Common myeloid progenitor, CD34-positive (primary cell): ENCODE measurements around the gene ATP13A2. TPM values are rescaled to one million over a fixed set of nuclear protein-coding genes. Genes with fewer than 3 reads are reported as not detected.

Experiments
- CTCF ChIA-PET: fragments of 350-600 bp; sonication (Branson Sonifier 250); formaldehyde crosslinking; loops from one replicate; lab custom pipeline; 2021; ENCODE audit warnings: antibody characterized with exemption; lab: Charles Lee
- POLR2A ChIA-PET: fragments of 350-600 bp; sonication (Branson Sonifier 250); formaldehyde crosslinking; loops from one replicate; lab custom pipeline; 2021; ENCODE audit warnings: antibody characterized with exemption; lab: Charles Lee
- DNase-seq, 3 donors: peaks; one replicate each; pipeline versions ENCODE4 v3.0.0 to v3.0.0-alpha.2; 2013
- H3K27ac ChIP-seq, 2 experiments: 1 replicate in 1 of 2; 2 replicates in 1 of 2; pipeline ENCODE4 v1.7.0; 2013; ENCODE audit warnings: inconsistent platforms in 2 of 2, low read length in 2 of 2, mild to moderate bottlenecking in 2 of 2, low read depth in 1 of 2, moderate library complexity in 1 of 2; ENCODE audit not compliant: severe bottlenecking in 2 of 2, insufficient read depth in 1 of 2, poor library complexity in 1 of 2
- H3K27me3 ChIP-seq, 5 experiments: replicated peaks in 2 of 5; 1 replicate in 3 of 5; 2 replicates in 2 of 5; pipeline versions ENCODE4 v1.6.1 to v1.7.0; 2013; ENCODE audit warnings: low read length in 4 of 5, mild to moderate bottlenecking in 2 of 5, moderate library complexity in 2 of 5, inconsistent platforms in 1 of 5; ENCODE audit not compliant: insufficient read depth in 5 of 5, control insufficient read depth in 4 of 5
- H3K36me3 ChIP-seq, 4 experiments: 1 replicate in 2 of 4; 2 replicates in 2 of 4; pipeline versions ENCODE4 v1.6.1 to v1.7.0; 2013; ENCODE audit warnings: low read length in 3 of 4, control low read depth in 1 of 4, mild to moderate bottlenecking in 1 of 4; ENCODE audit not compliant: control insufficient read depth in 4 of 4, insufficient read depth in 4 of 4
- H3K4me1 ChIP-seq, 4 experiments: 1 replicate in 3 of 4; 2 replicates in 1 of 4; pipeline versions ENCODE4 v1.6.1 to v1.7.1; 2013; ENCODE audit warnings: low read length in 3 of 4, mild to moderate bottlenecking in 3 of 4, control low read depth in 1 of 4, inconsistent platforms in 1 of 4, moderate library complexity in 1 of 4; ENCODE audit not compliant: control insufficient read depth in 4 of 4, insufficient read depth in 4 of 4; ENCODE audit errors: control extremely low read depth in 1 of 4
- H3K4me3 ChIP-seq, 7 experiments: 1 replicate in 4 of 7; 2 replicates in 3 of 7; pipeline versions ENCODE4 v1.5.1 to v1.7.0; 2013; ENCODE audit warnings: mild to moderate bottlenecking in 7 of 7, low read length in 6 of 7, moderate library complexity in 6 of 7, inconsistent platforms in 2 of 7, low read depth in 2 of 7, control low read depth in 1 of 7; ENCODE audit not compliant: insufficient read depth in 4 of 7, control insufficient read depth in 1 of 7; ENCODE audit errors: extremely low read depth in 1 of 7
- H3K9me3 ChIP-seq, 5 experiments: 1 replicate in 4 of 5; 2 replicates in 1 of 5; pipeline versions ENCODE4 v1.6.1 to v1.7.1; 2013; ENCODE audit warnings: low read length in 4 of 5, mild to moderate bottlenecking in 2 of 5, inconsistent platforms in 1 of 5, low read depth in 1 of 5, moderate library complexity in 1 of 5; ENCODE audit not compliant: control insufficient read depth in 4 of 5, insufficient read depth in 2 of 5; ENCODE audit errors: control extremely low read depth in 1 of 5
- WGBS: methylation state at CpG from one replicate; pipeline ENCODE4 v1.1.5; 2013; ENCODE audit not compliant: insufficient coverage; 5-methylcytosine and 5-hydroxymethylcytosine counted together
- polyA plus RNA-seq: library from polyadenylated mRNA; unstranded; fragments of 120-200 nt; gene quantifications from one replicate; pipeline ENCODE4 v1.2.1, GENCODE V29; 2013

The ATP13A2 gene, protein sequence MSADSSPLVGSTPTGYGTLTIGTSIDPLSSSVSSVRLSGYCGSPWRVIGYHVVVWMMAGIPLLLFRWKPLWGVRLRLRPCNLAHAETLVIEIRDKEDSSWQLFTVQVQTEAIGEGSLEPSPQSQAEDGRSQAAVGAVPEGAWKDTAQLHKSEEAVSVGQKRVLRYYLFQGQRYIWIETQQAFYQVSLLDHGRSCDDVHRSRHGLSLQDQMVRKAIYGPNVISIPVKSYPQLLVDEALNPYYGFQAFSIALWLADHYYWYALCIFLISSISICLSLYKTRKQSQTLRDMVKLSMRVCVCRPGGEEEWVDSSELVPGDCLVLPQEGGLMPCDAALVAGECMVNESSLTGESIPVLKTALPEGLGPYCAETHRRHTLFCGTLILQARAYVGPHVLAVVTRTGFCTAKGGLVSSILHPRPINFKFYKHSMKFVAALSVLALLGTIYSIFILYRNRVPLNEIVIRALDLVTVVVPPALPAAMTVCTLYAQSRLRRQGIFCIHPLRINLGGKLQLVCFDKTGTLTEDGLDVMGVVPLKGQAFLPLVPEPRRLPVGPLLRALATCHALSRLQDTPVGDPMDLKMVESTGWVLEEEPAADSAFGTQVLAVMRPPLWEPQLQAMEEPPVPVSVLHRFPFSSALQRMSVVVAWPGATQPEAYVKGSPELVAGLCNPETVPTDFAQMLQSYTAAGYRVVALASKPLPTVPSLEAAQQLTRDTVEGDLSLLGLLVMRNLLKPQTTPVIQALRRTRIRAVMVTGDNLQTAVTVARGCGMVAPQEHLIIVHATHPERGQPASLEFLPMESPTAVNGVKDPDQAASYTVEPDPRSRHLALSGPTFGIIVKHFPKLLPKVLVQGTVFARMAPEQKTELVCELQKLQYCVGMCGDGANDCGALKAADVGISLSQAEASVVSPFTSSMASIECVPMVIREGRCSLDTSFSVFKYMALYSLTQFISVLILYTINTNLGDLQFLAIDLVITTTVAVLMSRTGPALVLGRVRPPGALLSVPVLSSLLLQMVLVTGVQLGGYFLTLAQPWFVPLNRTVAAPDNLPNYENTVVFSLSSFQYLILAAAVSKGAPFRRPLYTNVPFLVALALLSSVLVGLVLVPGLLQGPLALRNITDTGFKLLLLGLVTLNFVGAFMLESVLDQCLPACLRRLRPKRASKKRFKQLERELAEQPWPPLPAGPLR
- 25.9 TPM for polyA plus RNA-seq

DNA sequence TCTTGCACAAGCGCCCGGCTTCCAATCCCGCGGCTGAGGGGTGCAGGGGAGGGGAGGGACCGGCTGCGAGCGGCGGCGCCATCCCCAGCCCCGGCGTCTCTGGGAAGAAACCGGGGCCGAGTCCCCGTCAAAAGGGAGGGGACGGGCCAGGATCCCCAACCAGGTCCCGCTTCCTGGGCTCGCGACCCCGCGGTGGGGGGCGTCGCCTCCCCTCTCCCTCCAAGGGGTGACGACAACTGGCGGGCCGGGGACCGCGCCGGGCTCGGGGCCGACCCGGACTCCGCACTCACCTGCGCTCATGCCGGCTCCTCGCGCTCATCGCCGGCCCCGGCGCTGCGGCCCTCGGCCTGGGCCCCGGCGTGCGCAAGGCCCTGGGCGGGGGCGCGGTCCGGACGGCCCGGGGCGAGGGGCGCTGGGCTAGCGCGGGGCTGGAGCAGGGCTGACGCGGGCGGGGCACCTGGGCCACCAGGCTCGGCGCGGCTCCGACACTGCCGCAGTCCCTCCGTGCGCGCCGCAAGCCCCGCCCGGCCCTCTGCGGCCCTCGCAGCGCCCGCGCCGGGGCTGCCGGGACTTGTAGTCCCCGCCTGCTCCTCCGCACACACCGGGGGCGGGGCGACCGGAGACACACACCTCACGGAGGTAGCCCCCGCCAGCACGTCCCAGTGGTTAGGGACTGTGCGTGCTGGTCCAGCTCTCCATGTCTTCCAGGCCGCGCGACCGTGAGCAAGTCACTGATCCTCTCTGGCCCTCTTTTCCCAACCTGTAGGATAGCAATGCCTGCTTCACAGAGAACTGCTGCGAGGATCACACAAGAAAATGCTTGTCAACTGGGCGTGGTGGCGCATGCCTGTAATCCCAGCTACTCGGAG, at the start of gene ATP13A2:
TSS of gene ATP13A2 (minus strand) at position 490 of the 869 bp plus-strand sequence. CDS start at position 300, 190 bp downstream.
- POLR2A ChIA-PET, result no interaction called here
- H3K36me3 ChIP-seq, result no peaks in the 10 kb centered on the region
- WGBS, result 3% methylated on average over 68 of the region's 94 CpGs
- peaks cover 9 to 60% (median 55%) of the 10 kb centered on the region in 4 experiments for H3K4me1 ChIP-seq
- H3K9me3 ChIP-seq, result no peaks in the 10 kb centered on the region
- no peaks in the 10 kb centered on the region for H3K27me3 ChIP-seq
- CTCF ChIA-PET, result interaction anchor here (1.0 to 3.3 kb wide), 3 partner anchors 9 to 34 kb away, joined by 3 to 14 read pairs (median 4); no protein-coding TSS in a partner anchor
- DNase-seq, result peak; percentile 65 to 82 (median 75)
- H3K4me3 ChIP-seq, result peak within 1 kb of the TSS; percentile 27 to 87 (median 77)
- H3K27ac ChIP-seq, result no peak within 1 kb of the TSS

DNA sequence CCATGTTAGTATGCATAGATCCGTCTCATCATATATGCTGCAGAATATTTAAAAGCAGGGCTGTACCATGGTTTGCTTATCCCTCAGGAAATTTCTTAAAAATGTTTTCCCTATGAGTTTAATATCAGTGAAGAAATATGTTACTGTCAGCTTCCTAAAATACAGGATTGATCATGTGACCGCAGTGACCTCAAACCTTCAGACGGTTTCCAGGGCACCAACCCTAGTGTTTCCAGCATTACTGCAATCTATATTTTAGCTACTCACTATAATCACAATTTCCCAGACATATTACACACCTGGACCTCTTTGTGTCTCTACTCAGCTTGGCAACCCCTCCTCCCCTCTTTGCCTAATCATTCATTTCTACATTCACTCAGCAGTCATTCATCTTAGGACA, 49.8 kb upstream of the ATP13A2 start:
- no peak overlapping the region for H3K27ac ChIP-seq
- no peaks in the 10 kb centered on the region for H3K27me3 ChIP-seq
- no peaks in the 10 kb centered on the region for H3K36me3 ChIP-seq
- ChIA-PET POLR2A (no interaction called here), CTCF (interaction anchor here (0.9 to 4.2 kb wide), 9 partner anchors 11 to 309 kb away, joined by 3 to 21 read pairs (median 6); no protein-coding TSS in a partner anchor)
- 45% methylated on average over 2 of the region's 3 CpGs for WGBS
- peaks cover 0 to 26% (median 2%) of the 10 kb centered on the region in 4 experiments for H3K4me1 ChIP-seq
- H3K4me3 ChIP-seq, result no peak overlapping the region
- no peak for DNase-seq
- H3K9me3 ChIP-seq, result peaks cover 0 to 6% (median 5%) of the 10 kb centered on the region in 5 experiments

DNA sequence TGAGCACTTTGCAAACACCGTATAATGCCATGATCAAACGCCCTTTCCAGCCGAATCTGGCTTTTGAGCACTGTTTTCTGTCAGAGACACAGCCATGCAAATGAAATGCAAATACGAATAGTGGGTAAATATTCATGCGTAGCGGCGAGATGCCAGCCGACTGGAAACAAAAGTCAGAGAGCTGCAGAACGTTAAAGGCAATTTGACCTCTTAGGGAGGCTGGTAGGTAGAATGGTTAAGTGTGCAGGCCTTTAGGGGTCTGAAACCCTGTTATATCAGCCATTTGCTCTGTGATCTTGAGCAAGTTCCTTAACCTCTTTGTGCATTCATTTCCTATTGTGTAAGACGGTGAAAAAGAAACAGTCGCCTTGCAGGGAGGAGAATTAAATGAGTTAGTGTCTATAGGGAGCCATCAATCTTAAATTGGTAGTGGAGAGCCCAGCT, 48.6 kb upstream of the ATP13A2 start:
- H3K4me1 ChIP-seq, result peaks cover 0 to 20% (median 2%) of the 10 kb centered on the region in 4 experiments
- no peak overlapping the region for H3K27ac ChIP-seq
- H3K27me3 ChIP-seq, result no peaks in the 10 kb centered on the region
- CTCF ChIA-PET, result interaction anchor here (0.7 to 4.2 kb wide), 18 partner anchors 10 to 346 kb away, joined by 3 to 21 read pairs (median 4); partner anchors contain the start of gene PADI6
- H3K4me3 ChIP-seq, result no peak overlapping the region
- no peaks in the 10 kb centered on the region for H3K36me3 ChIP-seq
- peaks cover 0 to 3% (median 2%) of the 10 kb centered on the region in 5 experiments for H3K9me3 ChIP-seq
- DNase-seq, result peak in 2 of 3 donors; percentile 24 to 27
- 93% methylated on average over 9 of the region's 11 CpGs for WGBS
- POLR2A ChIA-PET, result no interaction called here

DNA sequence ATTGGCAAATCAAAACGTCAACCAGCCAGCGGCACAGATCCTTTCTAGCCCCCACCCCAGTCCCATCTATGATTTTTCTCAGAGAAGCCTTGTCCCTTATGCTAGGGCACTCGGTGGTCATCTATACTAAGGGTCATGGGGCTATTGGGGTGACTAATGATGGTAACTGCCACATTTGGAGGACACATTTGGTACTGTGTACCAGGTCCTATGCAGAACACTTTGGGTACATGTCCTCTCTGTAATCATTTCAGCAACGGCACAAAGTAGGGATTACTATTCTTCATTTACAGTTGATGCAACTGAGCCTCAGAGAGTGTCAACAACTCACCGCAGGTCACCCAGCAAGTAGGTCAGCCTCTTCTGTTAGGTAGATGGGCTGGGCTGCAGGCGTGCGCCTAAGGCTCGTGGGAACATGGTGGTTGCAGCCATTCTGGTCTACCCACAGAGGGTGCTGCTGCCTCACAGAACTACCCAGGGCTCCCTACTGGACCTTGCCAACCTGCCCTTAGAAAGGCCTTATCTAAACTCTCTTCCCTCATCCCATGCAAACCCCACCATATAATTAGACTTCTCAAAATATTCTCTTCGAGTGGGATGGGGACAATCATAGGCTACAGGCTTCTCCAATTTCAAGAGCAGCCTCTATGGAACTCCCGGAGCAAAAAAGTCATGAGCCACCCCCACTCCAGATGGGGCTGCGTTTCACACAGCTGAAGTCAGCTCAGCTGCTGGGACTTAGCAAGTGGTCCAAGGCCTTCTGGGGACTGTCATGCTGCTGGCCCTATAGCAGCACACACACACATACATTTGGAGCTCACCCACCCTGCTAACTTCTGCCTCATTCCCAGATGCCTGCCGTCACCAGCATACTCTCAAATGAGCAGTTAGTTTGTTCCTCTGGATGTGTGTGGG, 47.9 kb upstream of the ATP13A2 start:
- Histone ChIP-seq H3K36me3 (no peaks in the 10 kb centered on the region), H3K27me3 (no peaks in the 10 kb centered on the region), H3K27ac (no peak overlapping the region), H3K4me3 (no peak overlapping the region), H3K9me3 (no peaks in the 10 kb centered on the region), H3K4me1 (peaks cover 0 to 20% (median 2%) of the 10 kb centered on the region in 4 experiments)
- DNase-seq, result peak; percentile 69 to 81 (median 71)
- CTCF ChIA-PET, result interaction anchor here (0.7 to 4.2 kb wide), 17 partner anchors 12 to 312 kb away, joined by 3 to 21 read pairs (median 4); partner anchors contain the start of gene PADI6
- POLR2A ChIA-PET, result no interaction called here
- WGBS, result 53% methylated on average over 11 of the region's 12 CpGs

- CTCF ChIA-PET, result interaction anchor here (1.3 to 1.8 kb wide), 2 partner anchors 13 to 181 kb away, joined by 4 to 6 read pairs; no protein-coding TSS in a partner anchor
- Histone ChIP-seq H3K27me3 (no peaks in the 10 kb centered on the region), H3K27ac (no peak overlapping the region), H3K4me1 (peaks cover 7 to 29% (median 15%) of the 10 kb centered on the region in 4 experiments), H3K36me3 (peaks cover 0 to 1% (median 0%) of the 10 kb centered on the region in 4 experiments), H3K4me3 (no peak overlapping the region), H3K9me3 (no peaks in the 10 kb centered on the region)
- WGBS, result 97% methylated on average over 4 of the region's 4 CpGs
- POLR2A ChIA-PET, result no interaction called here
- no peak for DNase-seq
Observed at GRCh38 chr1:17056551-17056950, 44.8 kb upstream of the ATP13A2 start.
